HG02943 (cell line): ENCODE data around the gene PCBP1.
A peak's percentile ranks its signal among the peaks of the same experiment; 100 is the strongest.
"Not testable (repeated sequence)": the region's sequence is repeated elsewhere in the genome, so short reads cannot be mapped to it uniquely, and the experiment has no call there.

Source experiments
- ATAC-seq: cut with Tn5 transposase; IDR thresholded peaks from one replicate; pipeline ENCODE4 v1.9.1; 2021; ENCODE audit warnings: mild to moderate bottlenecking, low read depth, moderate library complexity; ENCODE audit not compliant: unreplicated experiment

Gene PCBP1

DNA sequence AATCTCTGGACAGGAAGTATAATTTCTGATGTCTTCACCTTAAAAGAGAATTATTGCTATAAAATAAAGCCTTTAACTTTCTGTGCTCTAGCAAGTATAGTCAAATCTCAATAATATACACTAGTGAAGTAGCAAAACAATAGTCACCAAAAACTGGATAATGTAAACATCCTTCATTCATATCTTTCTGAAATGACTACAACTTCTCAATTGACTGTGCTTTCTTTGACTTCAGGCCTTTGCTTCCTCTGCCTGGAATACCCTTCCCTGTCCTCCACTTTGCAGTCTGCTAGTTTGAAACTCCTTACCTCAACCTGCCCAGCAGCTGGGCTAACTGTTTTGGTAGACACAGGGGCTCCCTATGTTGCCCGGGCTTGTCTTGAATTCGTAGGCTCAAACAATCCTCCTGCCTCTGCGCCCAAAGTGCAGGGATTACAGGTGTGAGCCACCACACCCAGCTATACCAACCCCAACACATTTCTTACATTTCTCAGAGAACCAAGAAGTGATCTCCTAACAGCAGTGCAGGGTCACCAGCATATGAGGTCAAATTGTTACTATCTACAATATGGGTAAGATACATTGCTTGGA lies 6.6 kb upstream of the PCBP1 start:
- no peak for ATAC-seq

DNA sequence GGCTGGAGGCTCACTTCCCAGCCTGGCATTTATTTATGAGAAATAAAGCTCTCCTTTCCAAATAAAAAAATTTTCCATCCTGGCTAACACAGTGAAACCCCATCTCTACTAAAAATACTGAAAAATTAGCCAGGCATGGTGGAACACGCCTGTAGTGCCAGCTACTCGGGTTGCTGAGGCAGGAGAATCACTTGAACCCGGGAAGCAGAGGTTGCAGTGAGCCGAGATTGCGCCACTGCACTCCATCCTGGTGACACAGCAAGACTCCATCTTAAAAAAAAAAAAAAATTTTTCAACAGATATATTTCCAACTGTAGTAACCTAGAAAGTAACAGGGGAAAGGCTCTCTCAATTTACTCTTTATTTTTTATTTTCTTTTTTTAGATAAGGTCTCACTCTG lies 6.1 kb upstream of the PCBP1 start:
- ATAC-seq = no peak

DNA sequence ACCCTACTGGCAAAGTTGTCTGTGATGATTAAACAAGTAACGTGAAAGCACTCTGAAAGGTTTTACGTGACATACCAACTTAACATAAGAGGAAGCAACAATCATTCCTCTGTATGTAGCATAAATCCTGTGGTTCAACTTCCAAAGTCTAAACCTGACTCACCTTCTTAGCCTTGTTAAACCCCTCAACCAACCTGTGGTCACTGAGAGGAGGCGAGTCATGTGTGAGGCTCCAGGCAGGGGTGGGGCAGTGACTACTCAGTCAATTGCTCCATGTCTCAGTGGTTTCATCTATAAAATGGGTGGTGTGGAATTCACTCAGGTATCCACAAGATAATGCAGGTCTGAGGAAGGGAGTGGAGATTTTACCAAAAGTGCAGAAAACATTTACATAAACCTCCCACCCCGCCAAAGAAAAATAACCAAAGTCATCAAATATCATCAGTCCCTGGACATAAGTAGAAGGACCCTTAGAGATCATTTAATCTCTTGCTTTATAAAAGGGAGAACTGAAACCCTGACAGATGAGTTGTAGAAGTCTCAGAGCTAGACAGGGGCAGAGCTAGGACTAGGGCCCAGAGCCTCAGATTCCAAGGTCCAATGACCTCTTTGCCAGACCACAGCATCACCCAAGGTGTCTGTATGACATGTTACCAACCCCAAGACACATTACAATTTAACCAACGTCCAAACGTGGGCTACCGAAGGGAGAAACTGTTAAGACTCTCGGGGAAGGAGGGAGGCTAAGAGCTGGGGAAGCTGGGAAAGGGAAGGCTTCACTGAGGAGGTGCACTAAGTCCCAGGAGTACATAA lies 3.7 kb upstream of the PCBP1 start:
- peak; percentile 41 for ATAC-seq

DNA sequence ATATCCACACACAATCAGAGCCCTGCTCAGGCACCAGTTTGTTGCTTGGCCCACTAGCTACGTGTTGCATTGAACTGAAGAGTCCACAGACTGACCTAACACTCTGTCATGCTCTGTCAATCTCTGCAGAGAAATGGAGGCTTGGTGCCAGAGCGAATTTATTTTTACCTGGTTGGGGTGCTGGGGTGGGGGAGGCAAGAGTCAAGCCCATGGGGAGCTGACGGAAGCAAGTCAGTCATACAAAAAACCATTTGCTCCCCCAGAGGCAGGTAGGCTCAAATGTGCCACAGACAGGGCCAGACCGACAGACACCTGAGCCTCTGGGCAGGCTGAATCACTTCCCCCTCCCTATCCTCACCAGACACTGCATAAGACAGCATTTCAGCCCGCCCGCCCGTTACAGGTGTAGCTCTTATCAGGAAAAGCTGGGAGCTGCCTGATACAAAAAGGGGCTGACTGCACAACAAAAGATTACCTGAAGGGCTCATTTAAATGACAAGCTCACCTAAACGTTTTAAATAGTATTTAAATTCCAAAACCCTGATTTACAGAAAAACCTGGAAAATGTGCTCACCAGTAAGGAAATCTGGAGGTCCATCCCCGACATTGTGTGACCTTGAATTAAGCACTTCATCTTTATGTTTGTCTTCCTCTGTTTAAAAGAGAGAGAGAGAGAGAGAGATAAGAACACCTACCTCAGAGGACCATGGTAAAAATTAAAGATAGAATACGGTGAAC lies 2.1 kb upstream of the PCBP1 start:
- ATAC-seq = no peak

DNA sequence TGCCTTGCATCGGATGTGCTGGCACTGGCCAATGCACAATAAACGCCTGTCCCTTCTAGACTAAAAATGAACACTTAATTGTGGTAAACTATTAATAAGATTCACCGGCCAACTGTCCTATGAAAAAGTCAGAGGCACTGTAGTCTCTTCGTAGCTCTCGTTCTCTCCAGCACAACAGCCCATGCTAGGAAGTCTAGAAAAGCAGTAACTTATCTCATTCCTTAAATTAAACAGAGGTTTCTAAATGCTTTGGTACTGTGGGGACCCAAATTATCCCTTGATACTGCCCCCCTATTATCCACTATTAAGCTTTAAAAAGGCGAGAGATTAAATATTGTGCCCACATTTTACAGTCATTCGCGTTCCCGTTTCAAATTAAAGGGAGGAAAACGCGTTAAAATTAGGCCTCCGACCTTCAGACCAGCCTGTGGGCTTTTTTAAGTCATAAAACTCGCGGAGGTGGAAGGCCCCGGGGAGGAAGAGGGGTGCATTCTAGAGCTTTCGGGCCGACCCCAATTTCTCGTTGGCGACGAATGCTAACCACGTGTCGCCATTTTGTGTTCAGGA lies 1.5 kb upstream of the PCBP1 start:
- no peak for ATAC-seq

DNA sequence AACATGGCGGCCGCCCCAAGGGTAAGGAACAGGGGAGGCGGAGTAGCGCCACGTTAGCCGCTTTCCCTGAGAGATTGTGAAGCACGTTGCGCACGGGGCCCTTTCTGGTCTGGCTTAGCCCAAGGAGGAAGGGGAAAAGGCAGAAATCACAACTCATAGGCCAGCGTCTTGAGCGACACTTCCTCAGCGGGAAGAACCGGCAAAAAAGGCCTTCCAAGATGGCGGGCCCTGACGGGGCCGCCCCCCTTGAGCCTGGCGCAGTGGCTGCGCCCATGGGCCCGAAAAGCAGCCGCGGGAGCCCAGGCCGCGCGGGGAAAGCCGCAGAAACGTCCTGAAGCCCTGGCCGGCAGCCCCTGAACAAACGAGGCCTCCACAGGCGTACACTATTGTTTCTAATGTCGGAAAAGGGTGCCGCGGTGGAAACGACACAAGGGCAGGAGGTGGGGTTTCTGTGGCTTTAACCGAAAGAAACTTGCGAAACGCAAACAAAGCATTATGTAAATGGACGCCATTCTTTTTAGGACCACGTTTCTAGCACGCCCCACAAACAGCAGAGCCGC lies 919 bp upstream of the PCBP1 start:
- peak; percentile 42 for ATAC-seq

DNA sequence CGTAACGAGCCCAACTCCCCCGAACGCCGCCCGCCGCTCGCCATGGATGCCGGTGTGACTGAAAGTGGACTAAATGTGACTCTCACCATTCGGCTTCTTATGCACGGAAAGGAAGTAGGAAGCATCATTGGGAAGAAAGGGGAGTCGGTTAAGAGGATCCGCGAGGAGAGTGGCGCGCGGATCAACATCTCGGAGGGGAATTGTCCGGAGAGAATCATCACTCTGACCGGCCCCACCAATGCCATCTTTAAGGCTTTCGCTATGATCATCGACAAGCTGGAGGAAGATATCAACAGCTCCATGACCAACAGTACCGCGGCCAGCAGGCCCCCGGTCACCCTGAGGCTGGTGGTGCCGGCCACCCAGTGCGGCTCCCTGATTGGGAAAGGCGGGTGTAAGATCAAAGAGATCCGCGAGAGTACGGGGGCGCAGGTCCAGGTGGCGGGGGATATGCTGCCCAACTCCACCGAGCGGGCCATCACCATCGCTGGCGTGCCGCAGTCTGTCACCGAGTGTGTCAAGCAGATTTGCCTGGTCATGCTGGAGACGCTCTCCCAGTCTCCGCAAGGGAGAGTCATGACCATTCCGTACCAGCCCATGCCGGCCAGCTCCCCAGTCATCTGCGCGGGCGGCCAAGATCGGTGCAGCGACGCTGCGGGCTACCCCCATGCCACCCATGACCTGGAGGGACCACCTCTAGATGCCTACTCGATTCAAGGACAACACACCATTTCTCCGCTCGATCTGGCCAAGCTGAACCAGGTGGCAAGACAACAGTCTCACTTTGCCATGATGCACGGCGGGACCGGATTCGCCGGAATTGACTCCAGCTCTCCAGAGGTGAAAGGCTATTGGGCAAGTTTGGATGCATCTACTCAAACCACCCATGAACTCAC lies 673 bp downstream of the PCBP1 start:
- ATAC-seq = no peak

DNA sequence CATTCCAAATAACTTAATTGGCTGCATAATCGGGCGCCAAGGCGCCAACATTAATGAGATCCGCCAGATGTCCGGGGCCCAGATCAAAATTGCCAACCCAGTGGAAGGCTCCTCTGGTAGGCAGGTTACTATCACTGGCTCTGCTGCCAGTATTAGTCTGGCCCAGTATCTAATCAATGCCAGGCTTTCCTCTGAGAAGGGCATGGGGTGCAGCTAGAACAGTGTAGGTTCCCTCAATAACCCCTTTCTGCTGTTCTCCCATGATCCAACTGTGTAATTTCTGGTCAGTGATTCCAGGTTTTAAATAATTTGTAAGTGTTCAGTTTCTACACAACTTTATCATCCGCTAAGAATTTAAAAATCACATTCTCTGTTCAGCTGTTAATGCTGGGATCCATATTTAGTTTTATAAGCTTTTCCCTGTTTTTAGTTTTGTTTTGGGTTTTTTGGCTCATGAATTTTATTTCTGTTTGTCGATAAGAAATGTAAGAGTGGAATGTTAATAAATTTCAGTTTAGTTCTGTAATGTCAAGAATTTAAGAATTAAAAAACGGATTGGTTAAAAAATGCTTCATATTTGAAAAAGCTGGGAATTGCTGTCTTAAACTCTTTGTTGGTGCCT lies 1.4 kb downstream of the PCBP1 start:
- ATAC-seq = no peak

DNA sequence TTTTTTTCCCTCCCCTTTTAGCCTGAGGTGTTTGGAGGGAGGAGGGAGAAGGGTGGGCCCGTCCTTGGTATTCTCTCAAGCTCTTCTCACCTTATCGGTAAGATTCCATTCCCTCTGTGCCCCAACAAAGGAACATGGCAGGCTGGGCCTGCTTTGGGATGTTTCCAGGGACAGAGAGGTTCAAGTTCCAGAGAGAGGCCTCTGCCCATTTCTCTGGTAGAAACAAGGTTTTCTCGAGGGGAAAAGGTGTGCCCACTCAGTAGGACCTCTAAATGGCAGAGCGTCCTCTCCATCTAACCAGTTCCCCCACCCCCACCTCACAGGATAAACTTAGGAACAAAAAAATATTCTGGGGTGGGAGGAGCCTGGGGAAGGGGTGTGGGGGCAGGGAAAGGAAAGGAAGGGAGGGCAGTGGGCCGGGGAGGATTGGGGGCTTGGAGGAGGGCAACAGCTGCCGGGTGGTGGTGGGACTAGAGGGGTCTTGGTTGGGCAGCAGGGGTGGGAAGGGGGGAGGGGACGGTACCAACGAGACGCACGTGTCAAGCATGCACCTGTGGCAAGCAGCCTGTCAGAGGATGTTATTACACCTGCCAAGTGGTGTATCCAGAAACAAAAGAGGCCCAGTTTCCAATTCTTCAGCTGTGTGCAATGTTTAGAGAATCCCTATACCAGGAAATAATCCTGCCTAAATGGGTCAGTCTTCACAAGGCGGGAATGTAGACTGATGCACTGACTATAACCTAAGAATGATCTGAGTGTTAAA lies 2.1 kb downstream of the PCBP1 start:
- ATAC-seq = no peak

DNA sequence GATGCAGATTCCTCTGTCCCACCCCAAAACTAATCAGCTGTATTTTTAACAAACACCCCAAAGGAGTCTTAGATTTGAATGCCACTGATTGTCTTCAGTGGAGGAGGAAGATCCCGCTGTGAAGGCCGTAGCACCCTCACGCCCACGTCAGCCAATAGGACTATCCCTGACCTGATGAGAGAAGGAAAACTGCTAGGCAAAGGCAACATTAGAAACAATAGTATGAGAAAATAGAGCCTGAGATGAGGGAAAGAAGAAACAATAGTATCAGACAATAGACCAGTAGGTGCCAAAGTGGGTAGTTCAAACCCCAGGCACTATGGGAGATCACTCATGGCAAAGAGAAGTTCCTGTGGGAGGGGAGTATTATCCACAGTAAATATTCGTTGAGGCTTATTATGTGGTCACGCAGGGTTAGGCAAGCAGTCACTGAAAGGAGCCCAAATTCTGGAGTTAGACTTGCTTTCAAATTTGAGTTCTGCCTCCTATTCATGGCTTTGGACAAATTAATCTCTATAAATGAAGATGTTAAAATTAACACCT lies 2.8 kb downstream of the PCBP1 start:
- no peak for ATAC-seq

DNA sequence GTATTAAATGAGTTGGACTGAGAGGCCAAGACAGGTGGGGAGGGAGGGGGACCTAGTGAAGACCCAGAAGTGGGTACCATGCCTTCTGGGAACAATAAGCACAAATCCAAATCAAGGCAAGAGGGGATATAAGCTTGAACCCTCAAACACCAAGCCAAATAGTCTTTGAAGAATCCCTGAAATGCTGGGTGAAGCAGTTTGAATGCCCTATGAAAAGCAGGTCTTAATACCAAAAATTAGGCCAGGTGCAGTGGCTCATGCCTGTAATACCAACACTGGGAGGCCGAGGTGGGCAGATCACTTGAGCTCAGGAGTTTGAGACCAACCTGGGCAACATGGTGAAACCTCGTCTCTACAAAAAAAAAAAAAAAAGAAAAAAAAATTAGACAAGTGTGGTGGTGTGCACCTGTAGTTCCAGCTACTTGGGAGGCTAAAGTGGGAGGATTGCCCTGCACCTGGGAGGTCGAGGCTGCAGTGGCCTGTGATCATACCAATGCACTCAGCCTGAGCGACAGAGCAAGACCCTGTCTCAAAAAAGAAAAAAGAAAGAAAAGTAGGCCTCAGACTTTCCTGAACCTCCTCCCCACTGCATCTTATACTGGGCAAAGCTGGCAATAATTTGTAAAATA lies 3.5 kb downstream of the PCBP1 start:
- no peak for ATAC-seq

DNA sequence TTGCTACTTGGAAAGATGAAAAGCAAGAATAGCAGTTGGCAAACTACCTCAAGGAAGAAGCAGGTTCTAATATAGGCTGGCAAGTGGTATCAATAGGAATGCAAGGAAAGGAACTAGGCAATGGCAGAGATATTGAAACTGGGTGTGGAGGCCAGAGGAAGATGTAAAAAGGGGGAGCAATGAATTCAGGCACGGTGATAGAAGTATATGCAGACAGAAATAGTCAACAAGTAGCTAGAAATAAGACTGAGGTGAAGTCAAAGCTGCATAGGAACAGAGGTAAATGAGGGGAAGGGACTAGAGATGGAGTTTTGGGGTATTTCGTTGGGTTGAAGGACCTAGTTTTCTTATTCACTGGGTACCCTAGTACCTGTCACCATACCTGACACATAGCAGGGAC lies 4.1 kb downstream of the PCBP1 start:
- no peak for ATAC-seq

DNA sequence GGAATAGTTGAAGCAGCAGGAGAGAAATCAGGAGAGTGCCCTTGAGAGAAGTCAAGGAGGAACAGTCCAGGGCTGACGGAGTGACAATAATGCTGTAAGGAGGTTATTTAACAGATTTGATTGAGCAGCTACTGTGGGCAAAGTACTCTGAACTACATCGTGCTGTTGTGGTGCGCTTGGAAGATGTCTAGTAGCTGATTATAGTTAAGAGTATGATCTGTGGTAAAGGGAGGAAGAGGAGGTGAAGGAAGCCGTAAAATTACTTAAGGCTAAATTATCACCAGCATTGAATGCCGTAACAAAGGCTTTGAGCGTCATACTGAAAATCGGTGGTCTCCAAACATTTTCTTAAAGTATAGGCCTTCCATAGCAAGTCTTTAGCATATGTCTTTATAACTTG lies 4.5 kb downstream of the PCBP1 start:
- no peak for ATAC-seq

DNA sequence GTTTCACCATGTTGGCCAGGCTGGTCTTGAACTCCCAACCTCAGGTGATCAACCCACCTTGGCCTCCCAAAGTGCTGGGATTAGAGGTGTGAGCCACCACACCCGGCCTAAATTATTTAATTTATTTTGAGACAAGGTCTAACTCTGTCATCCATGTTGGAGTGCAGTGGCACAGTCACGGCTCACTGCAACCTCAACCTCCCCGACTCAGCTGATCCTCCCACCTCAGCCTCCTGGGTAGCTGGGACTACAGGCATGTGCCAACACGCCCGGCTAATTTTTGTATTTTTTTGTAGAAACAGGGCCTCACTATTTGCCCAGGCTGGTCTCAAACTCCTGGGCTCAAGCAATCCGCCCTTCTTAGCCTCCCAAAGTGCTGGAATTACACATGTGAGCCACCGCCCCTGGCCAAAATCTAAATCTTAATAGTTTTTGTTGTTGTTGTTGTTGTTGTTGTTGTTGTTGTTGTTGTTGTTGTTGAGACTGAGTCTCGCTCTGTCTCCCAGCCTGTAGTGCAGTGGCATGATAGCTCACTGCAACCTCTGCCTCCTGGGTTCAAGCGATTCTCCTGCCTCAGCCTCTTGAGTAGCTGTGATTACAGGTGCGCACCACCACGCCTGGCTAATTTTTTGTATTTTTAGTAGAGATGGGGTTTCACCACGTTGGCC lies 5.4 kb downstream of the PCBP1 start:
- ATAC-seq = not testable (repeated sequence)

DNA sequence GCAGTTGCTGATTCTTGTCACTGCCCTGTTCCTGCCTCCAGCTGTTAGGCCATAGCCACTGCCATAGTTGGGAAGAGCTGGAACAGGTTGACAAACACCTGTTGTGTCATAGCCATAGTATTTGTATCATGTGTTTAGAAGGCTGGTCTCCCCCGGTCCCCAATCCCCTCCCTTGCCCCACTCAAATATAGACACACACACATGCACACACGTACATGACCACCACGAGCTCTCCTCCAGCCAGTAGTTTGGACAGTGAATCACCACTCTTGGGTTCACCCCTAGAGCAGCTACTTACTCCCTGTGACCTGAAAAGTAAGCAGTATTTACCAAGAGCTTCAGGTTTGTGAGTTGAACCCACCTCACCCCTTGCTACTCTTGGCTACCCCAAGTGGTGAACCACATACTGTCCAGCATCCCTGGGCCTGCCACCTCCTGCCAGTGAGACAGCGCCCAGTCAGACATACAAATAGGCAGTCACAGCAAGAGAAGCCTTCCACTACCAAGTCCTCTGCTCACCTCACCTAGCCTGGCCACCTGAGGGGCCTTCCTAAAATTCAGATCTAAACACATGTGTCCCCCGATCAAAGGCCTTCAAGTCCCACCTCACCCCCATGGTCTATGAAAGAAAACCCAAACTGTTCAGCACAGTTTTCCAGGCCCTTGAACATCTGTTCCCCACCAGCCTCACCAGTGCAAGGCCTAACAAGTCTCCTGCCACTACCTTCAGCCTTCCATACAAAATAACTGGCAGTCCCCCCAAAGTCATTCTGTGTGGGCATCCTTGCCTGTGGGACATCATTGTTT lies 7.1 kb downstream of the PCBP1 start:
- no peak for ATAC-seq

DNA sequence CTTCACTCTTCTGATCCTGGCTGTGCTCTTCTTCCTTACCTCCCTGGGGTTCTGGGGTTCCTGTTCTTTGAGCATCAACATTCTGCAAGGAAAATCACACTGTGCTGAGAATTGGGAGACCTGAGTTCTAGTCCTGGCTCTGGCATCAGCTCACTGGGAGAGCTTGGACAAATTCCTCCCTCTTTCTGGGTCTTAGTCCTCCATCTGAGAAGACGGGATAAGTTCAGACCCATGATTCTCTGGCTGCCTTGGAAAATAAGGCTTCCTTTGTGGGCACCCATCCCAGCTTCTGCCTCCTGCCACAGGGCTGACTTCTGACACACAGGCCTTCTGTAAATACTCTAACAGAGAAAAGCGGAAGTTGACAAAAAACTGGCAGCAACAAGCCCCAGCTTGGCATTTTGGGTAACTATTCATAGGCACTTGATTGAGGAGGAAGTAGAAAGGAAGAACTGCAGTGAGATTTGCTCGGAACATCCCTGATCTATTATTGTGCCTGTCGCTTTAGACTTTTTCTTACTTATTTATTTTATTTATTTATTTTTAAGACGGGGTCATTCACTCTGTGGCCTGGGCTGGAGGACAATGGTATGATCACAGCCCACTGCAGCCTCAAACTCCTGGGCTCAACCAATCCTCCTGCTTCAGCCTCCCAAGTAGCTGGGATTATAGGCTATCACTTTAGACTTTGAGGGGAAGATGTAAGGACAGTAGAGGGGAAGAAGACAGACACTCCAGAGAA lies 7.9 kb downstream of the PCBP1 start:
- ATAC-seq = peak; percentile 65
